COLO668 (cell line): ENCODE results near the gene TFAP2B.

Experiments
- DNase-seq: peaks from one replicate; lab custom pipeline; 2025; ENCODE audit not compliant: unreplicated experiment; lab: John Stamatoyannopoulos, UW

Gene TFAP2B

DNA sequence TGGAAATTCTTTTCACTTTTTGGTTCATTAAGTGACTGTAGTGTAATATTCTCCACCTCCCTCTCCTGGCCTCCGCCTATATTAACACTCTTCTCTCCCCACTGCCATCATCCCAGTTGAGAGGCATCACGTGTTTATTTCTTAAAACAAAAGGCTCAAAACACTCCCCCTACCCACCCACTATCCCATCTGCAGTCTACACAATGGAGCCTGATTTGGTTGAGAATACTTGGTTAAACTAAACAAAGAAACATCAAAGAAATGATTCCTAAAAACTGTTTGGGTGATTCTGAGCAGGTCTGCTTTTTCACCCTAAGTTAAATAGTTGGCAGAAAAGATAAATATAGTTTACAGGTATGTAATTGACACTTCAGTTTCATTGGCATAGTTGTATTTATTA, 5.9 kb downstream of the TFAP2B start:
- no peak for DNase-seq

DNA sequence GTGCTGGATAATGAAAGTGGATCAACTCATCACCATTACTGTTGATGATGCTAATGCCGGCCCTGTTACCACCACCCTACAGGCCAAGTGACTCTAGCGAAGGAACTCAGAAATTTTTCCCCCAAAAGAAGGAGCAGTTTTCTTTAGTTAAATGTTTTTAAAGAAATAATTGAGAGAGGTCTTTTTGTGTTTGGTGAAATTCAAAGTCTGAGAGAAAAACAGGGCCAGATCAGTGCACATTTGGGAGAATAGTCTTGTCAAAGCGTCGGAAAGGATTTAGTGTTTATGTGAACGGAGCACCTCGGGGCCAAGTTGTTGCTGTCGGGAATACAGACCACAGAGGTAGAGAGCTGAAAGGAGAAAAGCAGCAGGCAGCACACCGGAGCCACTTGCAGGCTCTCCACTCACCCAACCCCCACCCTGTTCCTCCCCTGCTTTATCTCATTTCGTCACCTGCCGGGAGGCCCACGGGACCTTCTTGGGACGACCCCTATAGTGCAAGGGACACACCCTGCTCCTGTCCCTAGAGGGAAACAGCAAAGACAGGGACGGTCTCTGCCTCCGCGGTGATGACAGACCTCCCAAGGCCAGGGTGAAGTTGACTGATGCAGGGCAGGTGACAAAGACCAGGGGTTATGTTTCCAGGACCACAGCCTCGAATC, 6.8 kb downstream of the TFAP2B start:
- no peak for DNase-seq

DNA sequence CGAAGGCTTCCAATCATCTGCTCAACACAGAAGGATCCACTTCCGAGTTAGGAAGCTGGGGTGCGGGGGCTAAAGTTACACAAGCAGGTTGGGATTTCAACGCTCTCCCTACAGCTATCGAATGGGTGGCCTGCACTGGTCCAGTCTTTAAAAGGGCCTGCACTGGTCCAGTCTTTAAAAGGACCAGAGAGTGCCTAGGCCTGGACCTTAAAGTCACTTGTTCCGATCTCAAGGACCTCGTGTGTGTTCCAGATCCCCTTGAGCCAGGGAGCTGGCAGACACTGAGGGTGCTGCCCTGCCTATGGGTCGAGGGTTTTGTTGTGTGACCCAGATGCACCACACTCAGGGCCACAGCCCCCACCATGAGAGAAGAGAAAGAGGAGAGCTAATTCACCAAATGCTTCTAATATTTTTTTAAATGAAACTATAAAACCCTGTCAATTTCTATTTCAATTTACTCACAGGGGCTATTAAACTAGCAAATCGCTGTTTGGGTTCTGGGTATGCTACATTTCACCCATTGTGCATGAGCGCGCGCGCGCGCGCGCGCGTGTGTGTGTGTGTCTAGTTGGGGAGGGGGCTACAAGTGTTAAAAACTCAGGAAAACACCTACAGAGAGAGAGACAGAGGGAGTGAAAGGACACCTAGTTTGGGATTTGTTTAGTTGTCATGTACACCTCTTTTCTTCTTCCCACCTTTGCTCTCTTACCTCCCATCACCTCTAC, 7.5 kb downstream of the TFAP2B start:
- DNase-seq: no peak

DNA sequence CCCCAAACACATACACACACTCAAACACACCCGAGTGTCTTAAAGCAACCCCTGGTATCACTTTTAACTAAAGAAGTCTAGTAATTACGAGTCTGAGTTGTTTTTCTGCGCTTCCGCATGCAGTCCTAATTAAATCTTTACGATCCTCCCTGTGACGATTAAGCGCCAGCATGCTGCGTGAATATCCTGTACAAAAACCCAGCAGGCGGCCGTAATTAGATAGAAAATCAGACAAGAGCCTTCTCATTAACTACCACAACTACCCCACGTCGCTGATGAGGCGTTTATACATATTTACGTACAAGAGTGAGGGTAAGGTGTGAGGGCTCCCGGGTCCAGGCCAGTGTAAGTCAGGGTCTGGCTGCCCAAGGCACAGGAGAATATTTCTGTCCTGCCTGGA, 8.1 kb downstream of the TFAP2B start:
- DNase-seq: no peak

DNA sequence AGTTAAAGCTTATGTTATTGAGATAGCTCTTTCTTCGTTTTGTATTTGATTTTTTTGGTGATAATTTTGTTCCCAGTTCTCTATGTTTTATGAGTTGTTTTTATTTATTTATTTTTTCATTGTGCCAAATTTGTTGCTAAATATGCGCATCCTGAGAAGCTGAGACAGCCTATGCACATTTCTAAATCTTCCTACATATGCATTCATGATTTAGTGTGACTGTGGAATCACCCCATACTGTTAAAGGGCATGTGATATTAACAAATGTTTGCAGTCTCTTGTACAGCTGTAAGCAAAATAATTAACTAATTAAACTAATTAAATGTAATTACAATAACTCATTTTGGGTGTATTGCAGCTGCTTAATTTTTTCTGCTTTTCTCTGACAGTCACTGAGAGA, 10.4 kb downstream of the TFAP2B start:
- no peak for DNase-seq

DNA sequence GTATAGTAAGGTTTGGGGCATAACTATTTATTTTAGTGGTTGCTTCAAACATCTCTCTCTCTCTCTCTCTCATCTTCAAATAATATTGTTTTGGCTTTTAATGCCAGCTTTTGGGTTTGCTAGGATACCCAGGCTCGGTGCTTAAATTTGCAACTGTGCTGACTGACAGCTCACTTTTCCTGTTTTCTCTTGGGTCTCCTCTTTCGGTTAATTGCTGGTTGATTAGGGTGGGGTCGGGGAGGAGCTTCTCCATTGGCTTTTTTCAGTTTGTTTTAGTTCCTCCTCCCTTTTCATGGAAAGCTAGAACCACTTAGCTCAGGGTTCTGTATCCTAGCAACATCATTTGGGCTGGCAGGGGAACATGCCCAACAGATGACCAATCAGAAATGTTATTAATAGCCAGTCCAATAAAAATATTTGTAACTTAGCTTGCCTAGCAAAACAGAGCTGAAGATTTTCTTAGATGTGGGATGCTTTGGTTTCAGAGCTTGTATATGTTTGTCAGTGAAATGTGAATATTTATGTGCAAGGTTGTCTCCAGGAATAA, 11.3 kb downstream of the TFAP2B start:
- no peak for DNase-seq

DNA sequence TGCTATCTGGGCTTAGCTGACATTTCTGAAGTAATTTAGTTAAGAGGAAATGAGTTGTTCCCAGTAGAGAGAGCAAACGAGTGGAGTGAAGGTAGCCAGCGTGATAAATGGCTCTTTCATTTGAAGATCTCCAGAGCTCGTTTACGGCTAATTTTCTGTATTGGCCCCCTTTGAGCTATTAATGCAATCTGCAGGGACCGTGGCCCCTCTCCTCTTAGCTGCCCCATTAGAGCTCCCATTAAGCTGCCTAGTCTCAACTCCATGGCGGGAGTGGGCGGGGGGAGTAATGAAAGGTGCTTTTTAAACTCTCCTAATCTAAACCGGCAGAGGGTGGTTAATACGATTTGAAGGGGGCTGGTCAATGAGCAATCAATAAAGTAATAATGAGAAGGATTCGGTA, 12.5 kb downstream of the TFAP2B start:
- DNase-seq: no peak

DNA sequence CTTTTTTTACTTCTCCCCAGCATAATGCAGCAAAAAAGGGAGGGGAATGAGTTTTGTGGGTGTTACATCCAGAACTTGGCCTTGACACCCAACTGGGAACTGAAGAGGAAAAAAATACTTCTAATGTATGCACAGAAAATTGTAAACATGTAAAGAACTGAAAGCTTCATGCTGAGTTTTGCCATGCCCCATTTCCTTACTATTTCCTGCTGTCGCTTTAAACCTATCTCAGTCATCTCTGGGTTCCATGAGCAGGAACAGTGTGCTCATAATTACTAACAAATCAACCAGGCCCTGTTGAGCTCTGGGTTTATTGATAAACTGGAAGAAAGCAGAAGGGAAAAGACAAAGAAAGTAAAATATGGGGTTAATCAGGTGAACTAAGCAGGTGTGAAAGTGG, 14.2 kb downstream of the TFAP2B start:
- no peak for DNase-seq

DNA sequence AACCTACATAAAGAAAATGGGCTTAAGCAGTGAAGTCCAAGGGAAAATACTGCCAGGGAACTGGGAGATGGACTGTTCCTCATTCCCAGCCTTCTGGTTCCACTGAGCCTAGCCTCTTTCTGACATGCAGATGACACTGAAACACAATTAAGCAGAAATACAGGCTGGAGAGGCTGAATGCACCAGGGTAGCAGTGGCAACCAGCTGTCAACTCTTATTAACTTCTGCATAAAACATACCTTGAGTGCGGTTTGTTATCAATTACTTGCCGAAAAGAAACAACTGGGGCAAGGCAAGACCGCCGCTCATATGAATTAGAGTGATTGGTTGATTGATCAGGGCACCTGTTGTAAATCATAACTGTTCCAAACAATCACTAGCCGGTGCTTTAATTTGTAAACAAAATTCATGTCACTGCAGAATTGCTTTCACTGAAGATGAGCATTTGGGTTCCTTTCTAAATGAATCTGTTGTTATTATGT, 16.3 kb downstream of the TFAP2B start:
- no peak for DNase-seq

DNA sequence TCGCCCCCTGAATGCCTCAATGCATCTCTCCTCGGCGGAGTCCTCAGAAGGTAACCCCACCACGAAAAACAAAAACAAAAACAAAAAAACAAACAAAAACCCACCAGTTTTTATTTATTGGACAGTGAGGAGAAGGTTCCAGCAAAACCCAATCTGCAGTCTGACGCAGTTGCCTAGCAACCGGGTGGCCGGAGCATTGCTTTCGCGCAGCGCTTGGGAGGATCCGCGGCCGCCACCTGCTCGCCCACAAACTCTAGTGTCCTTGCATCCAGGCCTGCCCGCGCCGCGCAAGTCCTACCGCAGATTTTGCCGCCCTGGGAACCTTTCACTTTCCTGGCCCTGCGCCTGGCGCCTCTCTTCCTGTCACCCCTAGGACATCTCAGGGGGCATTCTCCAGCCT, 17.6 kb downstream of the TFAP2B start:
- no peak for DNase-seq

DNA sequence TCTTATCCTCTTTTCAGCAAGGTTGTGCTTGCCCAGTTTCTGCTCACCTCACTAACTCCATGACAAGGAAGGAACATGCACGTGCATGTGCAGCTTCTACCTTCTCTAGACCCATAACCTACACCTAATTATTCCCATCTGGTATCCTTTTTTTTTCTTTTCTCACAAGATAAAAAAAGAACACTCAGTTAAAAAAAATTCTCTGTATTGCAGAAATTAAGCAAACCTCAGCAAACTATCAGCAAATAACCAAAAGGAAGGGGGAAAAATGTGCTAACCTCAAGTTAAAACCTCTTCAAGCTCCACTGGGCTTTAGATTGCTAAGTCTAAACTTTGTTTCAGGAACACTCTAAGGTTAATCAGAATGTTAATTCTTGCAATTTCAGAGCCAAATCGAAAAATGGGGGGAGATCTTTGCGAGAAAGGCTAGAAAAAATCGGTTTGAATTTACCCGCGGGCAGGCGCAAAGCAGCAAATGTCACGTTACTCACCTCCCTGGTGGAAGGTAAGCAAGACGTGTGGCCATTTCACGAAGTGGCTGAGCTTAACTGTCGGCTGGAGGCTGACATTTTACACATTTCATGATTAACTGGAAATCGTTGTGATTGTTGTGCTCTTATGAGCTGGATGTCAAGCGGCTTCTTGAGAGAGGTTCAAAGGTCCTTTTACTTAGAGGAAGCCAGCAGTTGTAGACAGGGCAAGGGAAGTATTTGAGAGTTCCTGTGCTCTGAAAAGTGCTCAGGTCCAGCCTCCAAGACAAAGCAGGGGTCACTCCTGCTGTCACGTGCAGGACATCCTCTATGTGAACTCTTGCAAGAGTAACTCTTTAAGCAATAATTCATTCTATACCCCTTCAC, 19.1 kb downstream of the TFAP2B start:
- DNase-seq: no peak

DNA sequence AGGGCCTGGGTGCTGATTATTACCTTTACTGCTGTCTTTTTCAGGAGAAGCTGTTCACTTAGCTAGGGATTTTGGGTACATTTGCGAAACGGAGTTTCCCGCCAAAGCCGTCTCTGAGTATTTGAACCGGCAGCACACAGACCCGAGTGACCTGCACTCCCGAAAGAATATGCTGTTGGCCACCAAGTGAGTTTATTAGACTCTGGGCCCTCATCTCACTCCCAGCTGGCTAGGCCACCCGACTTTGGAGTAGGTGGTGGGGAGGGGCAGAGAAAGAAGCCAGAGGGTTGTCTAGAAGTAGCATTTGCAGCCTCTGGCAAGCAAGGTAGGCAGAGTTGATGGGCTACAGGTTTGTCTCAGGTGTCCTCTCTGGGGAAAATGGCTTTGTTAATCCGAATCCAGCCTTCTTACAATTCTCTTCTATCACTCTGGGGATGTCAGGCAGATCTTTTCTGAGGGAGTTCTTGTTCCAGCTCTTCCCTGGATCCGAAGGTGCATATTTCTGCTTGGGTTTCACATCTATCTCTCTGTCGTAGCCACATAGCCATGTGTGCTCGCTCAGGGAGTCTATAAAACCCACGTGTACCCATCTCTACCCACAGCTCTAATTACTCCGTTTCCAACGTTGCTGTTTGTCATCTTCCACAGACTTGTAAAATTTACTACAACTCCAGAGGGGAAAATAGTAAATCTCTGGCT, 21.6 kb downstream of the TFAP2B start:
- DNase-seq: no peak

DNA sequence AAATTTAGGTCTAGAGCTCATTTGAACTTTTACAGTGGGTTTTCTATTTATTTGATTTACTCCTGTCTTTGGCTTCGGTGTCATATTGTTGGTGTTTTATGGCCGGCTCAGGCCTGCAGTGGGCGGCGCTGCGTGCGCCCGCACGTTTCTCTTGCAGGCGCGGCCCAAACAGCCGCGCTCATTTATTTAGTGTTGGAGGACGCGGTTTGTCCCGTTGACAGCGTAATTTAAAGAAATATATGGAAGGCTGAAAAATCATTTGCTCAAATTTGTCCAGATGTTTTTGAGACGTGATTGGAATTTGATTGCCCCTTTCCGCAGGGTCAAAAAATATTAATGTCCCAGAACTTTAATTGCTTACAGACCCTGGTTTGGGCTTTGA, 22.1 kb downstream of the TFAP2B start:
- no peak for DNase-seq

DNA sequence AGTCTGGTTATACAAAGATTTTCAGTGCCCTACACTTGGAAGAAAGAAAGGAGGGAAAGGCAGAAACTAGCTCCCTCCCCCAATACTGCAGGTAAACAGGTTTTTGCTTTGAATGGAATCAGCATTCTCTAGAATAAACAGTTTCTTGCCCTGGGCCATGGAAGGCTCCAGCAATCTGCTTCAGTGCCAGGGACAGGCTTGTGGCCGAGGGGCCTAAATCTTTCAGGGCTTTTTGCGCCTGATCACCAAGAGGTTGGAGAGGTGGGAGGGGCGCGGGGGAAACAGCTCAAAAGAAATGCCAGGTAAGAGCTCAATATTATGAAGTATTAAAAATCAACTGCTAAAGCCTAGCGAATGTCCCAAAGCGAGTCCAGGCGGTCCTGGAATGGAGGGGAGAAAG, 23.8 kb downstream of the TFAP2B start:
- no peak for DNase-seq

DNA sequence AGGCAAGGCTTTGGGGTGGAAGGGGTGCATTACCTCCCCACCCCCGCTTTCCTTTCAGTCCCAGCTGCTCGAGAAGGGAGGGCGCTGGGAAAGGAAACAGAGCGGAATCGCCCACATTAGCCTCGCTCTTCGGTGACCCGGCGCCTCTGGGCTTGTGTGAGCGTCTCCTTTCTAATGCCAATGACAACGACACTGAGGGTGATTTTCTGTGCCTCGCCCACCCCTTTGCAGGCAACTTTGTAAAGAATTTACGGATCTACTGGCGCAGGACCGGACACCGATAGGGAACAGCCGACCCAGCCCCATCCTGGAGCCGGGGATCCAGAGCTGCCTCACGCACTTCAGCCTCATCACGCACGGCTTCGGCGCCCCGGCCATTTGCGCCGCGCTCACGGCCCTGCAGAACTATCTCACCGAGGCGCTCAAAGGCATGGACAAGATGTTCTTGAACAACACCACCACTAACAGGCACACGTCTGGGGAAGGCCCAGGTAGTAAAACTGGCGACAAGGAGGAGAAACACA, 24.3 kb downstream of the TFAP2B start:
- DNase-seq: no peak

DNA sequence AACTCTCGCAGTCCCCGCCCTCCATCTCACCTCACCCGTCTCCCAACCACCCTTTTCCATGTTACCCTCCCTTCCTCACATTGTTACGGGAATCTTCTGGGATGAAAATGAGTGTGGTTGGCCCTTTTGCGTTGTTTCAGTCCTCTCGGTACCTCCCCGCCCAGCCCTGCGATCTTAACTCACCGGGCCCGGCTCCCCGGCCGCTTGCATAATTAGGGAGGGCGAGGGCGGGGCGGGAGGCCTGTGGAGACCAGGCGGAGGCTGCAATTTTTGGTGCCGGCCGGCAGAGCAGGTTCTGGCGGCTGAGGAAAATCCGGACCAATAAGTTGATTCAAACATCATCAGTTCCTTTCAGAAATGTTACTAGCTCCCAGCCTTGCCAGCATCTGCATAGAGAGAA, 25.2 kb downstream of the TFAP2B start:
- no peak for DNase-seq

DNA sequence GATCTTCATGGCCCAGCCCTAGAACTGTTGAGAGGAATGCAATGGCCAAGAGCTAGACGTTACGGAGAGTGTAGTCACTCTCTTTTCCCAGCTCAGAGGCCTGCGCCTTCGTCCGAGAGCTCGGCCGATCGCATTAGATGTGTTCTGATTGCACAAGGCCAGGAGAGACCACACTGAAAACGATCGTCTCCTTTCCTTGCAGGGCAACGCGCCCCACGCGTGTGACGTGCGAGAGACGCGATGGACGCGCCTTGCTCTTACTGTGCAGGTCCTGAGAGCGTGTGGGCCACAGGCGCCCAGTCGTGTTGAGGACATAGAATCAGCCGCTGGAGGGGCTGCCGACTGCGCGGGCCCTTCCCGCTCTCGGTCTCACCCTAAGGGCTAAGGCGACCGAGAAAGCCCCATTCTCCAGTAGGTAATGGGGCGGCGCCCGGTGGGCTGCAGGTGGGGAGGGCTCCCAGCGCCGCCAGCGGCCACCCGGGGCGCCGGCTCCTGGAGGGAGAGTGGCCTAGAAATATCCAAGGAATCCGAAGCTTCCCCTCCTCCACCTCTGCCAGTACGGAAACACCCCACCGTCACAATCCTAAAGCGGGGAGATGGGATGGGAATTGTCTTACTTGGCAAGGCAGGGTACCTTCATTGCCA, 26.9 kb downstream of the TFAP2B start:
- DNase-seq: no peak

DNA sequence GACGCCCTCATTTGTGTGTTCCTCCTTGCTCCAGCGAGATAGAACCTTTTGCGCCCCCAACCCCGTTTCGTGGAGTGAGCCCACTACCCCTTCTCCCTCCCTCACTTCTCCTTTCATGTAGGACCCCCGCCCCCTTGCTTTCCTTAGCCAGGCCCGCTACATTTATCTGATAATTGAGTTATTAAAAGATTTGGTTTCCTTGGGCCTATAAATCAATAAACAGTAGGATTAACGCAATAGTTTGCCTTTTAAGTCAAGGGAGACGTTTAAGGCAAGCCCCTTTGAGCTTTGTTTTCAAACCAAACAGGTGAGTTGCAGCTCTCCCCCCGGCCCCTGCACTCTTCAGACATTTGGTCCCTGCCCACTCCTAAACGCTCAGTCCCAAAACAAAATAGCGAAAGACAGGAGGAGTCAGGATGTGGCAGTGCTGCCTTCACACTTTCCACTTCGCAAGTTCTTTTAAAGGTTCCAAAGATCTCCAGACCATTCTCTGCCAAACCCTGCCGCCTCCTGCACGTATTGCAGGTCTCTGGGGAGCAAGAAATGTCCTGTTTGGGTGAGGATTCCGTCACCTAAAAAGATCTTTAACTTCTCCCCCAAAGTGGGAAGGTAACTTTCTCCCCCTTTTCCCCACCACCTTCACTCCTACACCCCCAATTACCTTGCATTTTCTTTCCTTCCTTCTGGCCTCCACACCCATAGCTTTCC, 27.6 kb downstream of the TFAP2B start:
- DNase-seq: no peak

DNA sequence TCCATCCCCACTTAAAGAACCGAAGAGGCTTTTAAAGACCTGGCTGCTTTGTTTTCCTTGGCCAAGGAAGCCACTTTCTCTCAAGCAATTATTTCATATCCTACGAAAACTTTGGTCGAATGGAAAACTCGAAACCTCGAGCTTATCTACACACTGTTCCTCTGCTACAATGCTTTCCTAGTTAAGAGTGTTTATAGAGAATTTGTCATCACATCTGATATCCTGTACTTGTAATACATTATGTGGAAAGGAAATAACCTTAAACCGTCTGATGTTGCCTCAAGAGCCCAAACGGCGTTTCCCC, 28.1 kb downstream of the TFAP2B start:
- no peak for DNase-seq
